HG02852 (cell line): ENCODE measurements around the gene TNIP1.
A peak's percentile ranks its signal among the peaks of the same experiment; 100 is the strongest.

Source experiments
- ATAC-seq: cut with Tn5 transposase; IDR thresholded peaks from one replicate; pipeline ENCODE4 v1.9.1; 2021; ENCODE audit warnings: mild to moderate bottlenecking, moderate library complexity; ENCODE audit not compliant: unreplicated experiment

TNIP1 gene

GRCh38 chr5:151080613-151081430, at the start of gene TNIP1:
Gene TNIP1 (minus strand): TSS chr5:151081034. CDS start chr5:151065095, 15,939 bp downstream.
- peak; percentile 72 for ATAC-seq

GRCh38 chr5:151130235-151130921, 49.5 kb upstream of the TNIP1 start:
- no peak for ATAC-seq

GRCh38 chr5:151128817-151129216, 48.0 kb upstream of the TNIP1 start:
- ATAC-seq = no peak

GRCh38 chr5:151127926-151128325, 47.1 kb upstream of the TNIP1 start:
- ATAC-seq = no peak

- ATAC-seq = no peak
Measured at GRCh38 chr5:151126199-151126645, 45.4 kb upstream of the TNIP1 start.

- no peak for ATAC-seq
Measured at GRCh38 chr5:151125421-151125820, 44.6 kb upstream of the TNIP1 start.

GRCh38 chr5:151123897-151124751, 43.3 kb upstream of the TNIP1 start:
- ATAC-seq = peak; percentile 87

GRCh38 chr5:151122828-151123227, 42.0 kb upstream of the TNIP1 start:
- no peak for ATAC-seq

GRCh38 chr5:151121665-151122064, 40.8 kb upstream of the TNIP1 start:
- no peak for ATAC-seq

- no peak for ATAC-seq
Measured at GRCh38 chr5:151121095-151121494, 40.3 kb upstream of the TNIP1 start.

GRCh38 chr5:151118913-151119575, 38.2 kb upstream of the TNIP1 start:
- ATAC-seq = no peak

- ATAC-seq = no peak
Measured at GRCh38 chr5:151115272-151115905, 34.6 kb upstream of the TNIP1 start.

- no peak for ATAC-seq
Measured at GRCh38 chr5:151113651-151114050, 32.8 kb upstream of the TNIP1 start.

- no peak for ATAC-seq
Measured at GRCh38 chr5:151110992-151111391, 30.2 kb upstream of the TNIP1 start.

- no peak for ATAC-seq
Measured at GRCh38 chr5:151110122-151110681, 29.4 kb upstream of the TNIP1 start.

- ATAC-seq = no peak
Measured at GRCh38 chr5:151108566-151108965, 27.7 kb upstream of the TNIP1 start.

- ATAC-seq = no peak
Measured at GRCh38 chr5:151107738-151108520, 27.1 kb upstream of the TNIP1 start.

- ATAC-seq = no peak
Measured at GRCh38 chr5:151107084-151107483, 26.2 kb upstream of the TNIP1 start.

- no peak for ATAC-seq
Measured at GRCh38 chr5:151106509-151106908, 25.7 kb upstream of the TNIP1 start.
